ENCODE data around the gene GNAQ.

Gene GNAQ

GRCh38 chr9:77839459-77840140 is 192.0 kb downstream of the GNAQ start:
- H4K20me1 ChIP-seq (ENCODE audit: insufficient read depth, low read length) = peaks cover 9% of the 10 kb centered on the region; the same call in 1 of the 2 replicates
- no peak overlapping the region for H3K4me3 ChIP-seq (ENCODE audit: low read depth in 1 of 2, low read length in 2 of 2)
- TF ChIP-seq CTCF (IDR thresholded peaks at IDR 0.05; ENCODE audit: borderline replicate concordance, extremely low read depth, low read length, poor library complexity, severe bottlenecking) = no peak
- TF ChIP-seq EZH2 (IDR thresholded peaks at IDR 0.05; ENCODE audit: borderline replicate concordance, low read depth, low read length, severe bottlenecking) = no peak
- H3K36me3 ChIP-seq (ENCODE audit: insufficient read depth, low read length) = no peaks in the 10 kb centered on the region; the same call in 1 of the 2 replicates
- no peak overlapping the region for H2AFZ ChIP-seq (ENCODE audit: low read depth, low read length)
- H3K4me2 ChIP-seq (ENCODE audit: insufficient read depth, low read length) = no peak overlapping the region
- ATAC-seq (ENCODE audit: insufficient read depth, low read depth) (no peak), DNase-seq (no peak)
- H3K79me2 ChIP-seq (ENCODE audit: insufficient read depth, low read length) = peaks cover 82% of the 10 kb centered on the region
- H3K9ac ChIP-seq (ENCODE audit: low read depth, low read length) = no peak overlapping the region
- no peaks in the 10 kb centered on the region for H3K9me3 ChIP-seq (ENCODE audit: insufficient read depth, low read length, severe bottlenecking)
- H3K4me1 ChIP-seq (ENCODE audit: insufficient read depth, low read length) = peaks cover 8% of the 10 kb centered on the region; the same call in 1 of the 2 replicates
- no peaks in the 10 kb centered on the region for H3K27me3 ChIP-seq (ENCODE audit: insufficient read depth, low read length, poor library complexity)
- no peak overlapping the region for H3K27ac ChIP-seq (ENCODE audit: low read length)

GRCh38 chr9:77838986-77839385 is 192.6 kb downstream of the GNAQ start:
- H3K27me3 ChIP-seq (ENCODE audit: insufficient read depth, low read length, poor library complexity) = no peaks in the 10 kb centered on the region
- H2AFZ ChIP-seq (ENCODE audit: low read depth, low read length) = no peak overlapping the region
- H3K4me2 ChIP-seq (ENCODE audit: insufficient read depth, low read length) = no peak overlapping the region
- H3K79me2 ChIP-seq (ENCODE audit: insufficient read depth, low read length) = peaks cover 80% of the 10 kb centered on the region
- no peak overlapping the region for H3K27ac ChIP-seq (ENCODE audit: low read length)
- peaks cover 8% of the 10 kb centered on the region; the same call in 1 of the 2 replicates for H3K4me1 ChIP-seq (ENCODE audit: insufficient read depth, low read length)
- ATAC-seq (ENCODE audit: insufficient read depth, low read depth) (no peak), DNase-seq (no peak)
- no peaks in the 10 kb centered on the region; the same call in 1 of the 2 replicates for H3K36me3 ChIP-seq (ENCODE audit: insufficient read depth, low read length)
- no peaks in the 10 kb centered on the region for H3K9me3 ChIP-seq (ENCODE audit: insufficient read depth, low read length, severe bottlenecking)
- TF ChIP-seq EZH2 (IDR thresholded peaks at IDR 0.05; ENCODE audit: borderline replicate concordance, low read depth, low read length, severe bottlenecking) = no peak
- no peak overlapping the region for H3K4me3 ChIP-seq (ENCODE audit: low read depth in 1 of 2, low read length in 2 of 2)
- H4K20me1 ChIP-seq (ENCODE audit: insufficient read depth, low read length) = peaks cover 9% of the 10 kb centered on the region; the same call in 1 of the 2 replicates
- no peak overlapping the region for H3K9ac ChIP-seq (ENCODE audit: low read depth, low read length)

GRCh38 chr9:77834898-77835488 is 196.6 kb downstream of the GNAQ start:
- peaks cover 8% of the 10 kb centered on the region; the same call in 1 of the 2 replicates for H3K4me1 ChIP-seq (ENCODE audit: insufficient read depth, low read length)
- peaks cover 4% of the 10 kb centered on the region; the same call in 1 of the 2 replicates for H4K20me1 ChIP-seq (ENCODE audit: insufficient read depth, low read length)
- no peak overlapping the region for H3K9ac ChIP-seq (ENCODE audit: low read depth, low read length)
- H3K36me3 ChIP-seq (ENCODE audit: insufficient read depth, low read length) = peaks cover 6% of the 10 kb centered on the region; the same call in 1 of the 2 replicates
- no peaks in the 10 kb centered on the region for H3K9me3 ChIP-seq (ENCODE audit: insufficient read depth, low read length, severe bottlenecking)
- DNase-seq (no peak), ATAC-seq (ENCODE audit: insufficient read depth, low read depth) (peak; percentile 37; the same call in 2 of the 3 replicates)
- no peak overlapping the region for H3K4me2 ChIP-seq (ENCODE audit: insufficient read depth, low read length)
- H3K4me3 ChIP-seq (ENCODE audit: low read depth in 1 of 2, low read length in 2 of 2) = no peak overlapping the region
- H3K79me2 ChIP-seq (ENCODE audit: insufficient read depth, low read length) = peaks cover 78% of the 10 kb centered on the region
- H2AFZ ChIP-seq (ENCODE audit: low read depth, low read length) = no peak overlapping the region
- H3K27ac ChIP-seq (ENCODE audit: low read length) = no peak overlapping the region; the same call in 1 of the 2 replicates
- no peaks in the 10 kb centered on the region for H3K27me3 ChIP-seq (ENCODE audit: insufficient read depth, low read length, poor library complexity)
- TF ChIP-seq EZH2 (IDR thresholded peaks at IDR 0.05; ENCODE audit: borderline replicate concordance, low read depth, low read length, severe bottlenecking) (no peak), CTCF (IDR thresholded peaks at IDR 0.05; ENCODE audit: borderline replicate concordance, extremely low read depth, low read length, poor library complexity, severe bottlenecking) (no peak)

Measured in DND-41 (cell line).